Measurements from ENCODE around the gene MAGOHB. TPM values are rescaled to one million over a fixed set of nuclear protein-coding genes. Genes with fewer than 3 reads are reported as not detected.

MAGOHB gene
- total and polyA plus RNA-seq, 10 of the 15 experiments (the other 5 are each of a cell fraction or from before 2014, with no cell fraction given) = 30.6 to 217 (median 55.2) TPM

DNA sequence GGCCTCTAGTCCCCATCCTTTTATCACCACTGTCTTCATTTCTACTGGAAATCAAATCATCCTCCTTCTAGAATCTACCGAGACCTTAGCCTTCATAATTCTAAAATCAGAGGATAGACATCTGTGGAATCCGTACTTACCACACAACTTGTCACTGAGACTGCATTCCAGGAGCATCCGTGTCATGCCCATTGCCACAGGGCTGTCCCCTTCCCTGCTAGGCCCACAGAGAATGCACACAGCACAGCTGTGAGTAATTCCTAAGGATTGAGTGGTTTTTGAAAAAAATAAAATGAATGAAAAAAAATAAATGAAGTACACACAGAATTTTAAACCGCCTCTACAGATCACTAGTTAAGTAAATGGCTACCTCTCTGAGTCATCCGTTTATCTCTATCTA lies 21.0 kb upstream of the MAGOHB start:
- ATAC-seq = no peak
- ChIA-PET SMC1A (ENCODE audit: uncharacterized antibody, unreplicated experiment) (no interaction called here), RAD21 (ENCODE audit: unreplicated experiment) (no interaction called here), CTCF (no interaction called here), POLR2A (interaction anchor here (0.6 kb wide), 1 partner anchor 23 kb away, joined by 4 read pairs; no protein-coding TSS in a partner anchor)
- Histone ChIP-seq H3K27ac (ENCODE audit: control insufficient read depth, insufficient read depth) (no peak overlapping the region), H3K4me3 (no peak overlapping the region), H3K36me3 (ENCODE audit: control insufficient read depth in 2 of 2, insufficient read depth in 2 of 2, low read length in 1 of 2) (no peaks in the 10 kb centered on the region), H3K9me3 (replicated peaks; ENCODE audit: control insufficient read depth, insufficient read depth, low read length) (no peaks in the 10 kb centered on the region), H3K9ac (ENCODE audit: control insufficient read depth, insufficient read depth, low read length) (no peak overlapping the region), H2AFZ (ENCODE audit: control insufficient read depth, low read depth, low read length) (no peak overlapping the region), H3K27me3 (replicated peaks in 1 of 2; ENCODE audit: control insufficient read depth in 2 of 2, insufficient read depth in 2 of 2, low read length in 1 of 2) (peaks cover 0 to 2% of the 10 kb centered on the region in 2 experiments; a peak in 1 of 4 replicates), H3K79me2 (ENCODE audit: control insufficient read depth, insufficient read depth, low read length) (no peaks in the 10 kb centered on the region), H4K20me1 (ENCODE audit: control insufficient read depth, insufficient read depth) (no peaks in the 10 kb centered on the region), H3K4me1 (ENCODE audit: control insufficient read depth, insufficient read depth, low read length) (no peaks in the 10 kb centered on the region), H3K4me2 (ENCODE audit: control insufficient read depth, insufficient read depth) (no peak overlapping the region)
- DNase-seq (ENCODE audit: low read depth, low spot score) = no peak
- BruUV-seq (replicated peaks) = no TSS peak
- in situ Hi-C loops (cut with MboI) (loop anchor here (25.0 kb wide), 1 partner anchor 97 kb away; no protein-coding TSS in a partner anchor), intact Hi-C loops (cut with micrococcal nuclease; ENCODE audit: unreplicated experiment) (no loop called here)
- FAIRE-seq = no peak
- no peak for TF ChIP-seq SREBF2 (IDR thresholded peaks at IDR 0.05; ENCODE audit: low read length)
- no peak for TF ChIP-seq SMAD1 (IDR thresholded peaks at IDR 0.05; ENCODE audit: low read depth, partially characterized antibody)
- TF ChIP-seq JUND (IDR thresholded peaks at IDR 0.05; ENCODE audit: low read depth, low read length) = no peak
- no peak for TF ChIP-seq CREM (IDR thresholded peaks at IDR 0.05; ENCODE audit: low read depth)
- TF ChIP-seq SUPT20H (IDR thresholded peaks at IDR 0.05; ENCODE audit: borderline replicate concordance, control insufficient read depth, low read depth, low read length) = no peak
- no peak for TF ChIP-seq STAT1 (conservative IDR thresholded peaks at IDR 0.05)
- no peak for TF ChIP-seq FOXM1 (IDR thresholded peaks at IDR 0.05; ENCODE audit: low read depth, low read length)
- TF ChIP-seq, protein P1, sequence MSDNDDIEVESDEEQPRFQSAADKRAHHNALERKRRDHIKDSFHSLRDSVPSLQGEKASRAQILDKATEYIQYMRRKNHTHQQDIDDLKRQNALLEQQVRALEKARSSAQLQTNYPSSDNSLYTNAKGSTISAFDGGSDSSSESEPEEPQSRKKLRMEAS (IDR thresholded peaks at IDR 0.05; ENCODE audit: low read depth, low read length) = no peak
- TF ChIP-seq CHD2 (IDR thresholded peaks at IDR 0.05; ENCODE audit: borderline replicate concordance, low read depth, low read length) = no peak
- TF ChIP-seq RBBP5 (conservative IDR thresholded peaks at IDR 0.05) = no peak
- no peak for TF ChIP-seq KAT2A (conservative IDR thresholded peaks at IDR 0.05; ENCODE audit: control insufficient read depth, low read depth, low read length)
- no peak for TF ChIP-seq STAT3 (IDR thresholded peaks at IDR 0.05; ENCODE audit: low read depth, low read length)
- TF ChIP-seq NFYB (IDR thresholded peaks at IDR 0.05; ENCODE audit: insufficient read depth, low read depth, low read length) = no peak
- TF ChIP-seq SUZ12 (IDR thresholded peaks at IDR 0.05; ENCODE audit: unreplicated experiment) = no peak
- TF ChIP-seq PKNOX1 (IDR thresholded peaks at IDR 0.05) = no peak
- TF ChIP-seq, protein P2, sequence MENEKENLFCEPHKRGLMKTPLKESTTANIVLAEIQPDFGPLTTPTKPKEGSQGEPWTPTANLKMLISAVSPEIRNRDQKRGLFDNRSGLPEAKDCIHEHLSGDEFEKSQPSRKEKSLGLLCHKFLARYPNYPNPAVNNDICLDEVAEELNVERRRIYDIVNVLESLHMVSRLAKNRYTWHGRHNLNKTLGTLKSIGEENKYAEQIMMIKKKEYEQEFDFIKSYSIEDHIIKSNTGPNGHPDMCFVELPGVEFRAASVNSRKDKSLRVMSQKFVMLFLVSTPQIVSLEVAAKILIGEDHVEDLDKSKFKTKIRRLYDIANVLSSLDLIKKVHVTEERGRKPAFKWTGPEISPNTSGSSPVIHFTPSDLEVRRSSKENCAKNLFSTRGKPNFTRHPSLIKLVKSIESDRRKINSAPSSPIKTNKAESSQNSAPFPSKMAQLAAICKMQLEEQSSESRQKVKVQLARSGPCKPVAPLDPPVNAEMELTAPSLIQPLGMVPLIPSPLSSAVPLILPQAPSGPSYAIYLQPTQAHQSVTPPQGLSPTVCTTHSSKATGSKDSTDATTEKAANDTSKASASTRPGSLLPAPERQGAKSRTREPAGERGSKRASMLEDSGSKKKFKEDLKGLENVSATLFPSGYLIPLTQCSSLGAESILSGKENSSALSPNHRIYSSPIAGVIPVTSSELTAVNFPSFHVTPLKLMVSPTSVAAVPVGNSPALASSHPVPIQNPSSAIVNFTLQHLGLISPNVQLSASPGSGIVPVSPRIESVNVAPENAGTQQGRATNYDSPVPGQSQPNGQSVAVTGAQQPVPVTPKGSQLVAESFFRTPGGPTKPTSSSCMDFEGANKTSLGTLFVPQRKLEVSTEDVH (IDR thresholded peaks at IDR 0.05; ENCODE audit: low read depth, partially characterized antibody) = no peak
- TF ChIP-seq NR2C2 (IDR thresholded peaks at IDR 0.05; ENCODE audit: borderline replicate concordance, control insufficient read depth, insufficient read length, low read depth) = no peak
- TF ChIP-seq SREBF1 (IDR thresholded peaks at IDR 0.05; ENCODE audit: low read length) = no peak
- no peak for TF ChIP-seq NBN (IDR thresholded peaks at IDR 0.05)
- no peak for TF ChIP-seq POLR2A (IDR thresholded peaks at IDR 0.05; ENCODE audit: low read depth, low read length)
- 28% methylated on average over 5 of the region's 5 CpGs for WGBS (ENCODE audit: insufficient coverage, insufficient replicate concordance, low lambda C conversion rate, missing lambda C conversion rate)

All from GM12878 (cell line).